Measurements from ENCODE around the gene GPR37.
A peak's percentile ranks its signal among the peaks of the same experiment; 100 is the strongest.

Gene GPR37, protein sequence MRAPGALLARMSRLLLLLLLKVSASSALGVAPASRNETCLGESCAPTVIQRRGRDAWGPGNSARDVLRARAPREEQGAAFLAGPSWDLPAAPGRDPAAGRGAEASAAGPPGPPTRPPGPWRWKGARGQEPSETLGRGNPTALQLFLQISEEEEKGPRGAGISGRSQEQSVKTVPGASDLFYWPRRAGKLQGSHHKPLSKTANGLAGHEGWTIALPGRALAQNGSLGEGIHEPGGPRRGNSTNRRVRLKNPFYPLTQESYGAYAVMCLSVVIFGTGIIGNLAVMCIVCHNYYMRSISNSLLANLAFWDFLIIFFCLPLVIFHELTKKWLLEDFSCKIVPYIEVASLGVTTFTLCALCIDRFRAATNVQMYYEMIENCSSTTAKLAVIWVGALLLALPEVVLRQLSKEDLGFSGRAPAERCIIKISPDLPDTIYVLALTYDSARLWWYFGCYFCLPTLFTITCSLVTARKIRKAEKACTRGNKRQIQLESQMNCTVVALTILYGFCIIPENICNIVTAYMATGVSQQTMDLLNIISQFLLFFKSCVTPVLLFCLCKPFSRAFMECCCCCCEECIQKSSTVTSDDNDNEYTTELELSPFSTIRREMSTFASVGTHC

DNA sequence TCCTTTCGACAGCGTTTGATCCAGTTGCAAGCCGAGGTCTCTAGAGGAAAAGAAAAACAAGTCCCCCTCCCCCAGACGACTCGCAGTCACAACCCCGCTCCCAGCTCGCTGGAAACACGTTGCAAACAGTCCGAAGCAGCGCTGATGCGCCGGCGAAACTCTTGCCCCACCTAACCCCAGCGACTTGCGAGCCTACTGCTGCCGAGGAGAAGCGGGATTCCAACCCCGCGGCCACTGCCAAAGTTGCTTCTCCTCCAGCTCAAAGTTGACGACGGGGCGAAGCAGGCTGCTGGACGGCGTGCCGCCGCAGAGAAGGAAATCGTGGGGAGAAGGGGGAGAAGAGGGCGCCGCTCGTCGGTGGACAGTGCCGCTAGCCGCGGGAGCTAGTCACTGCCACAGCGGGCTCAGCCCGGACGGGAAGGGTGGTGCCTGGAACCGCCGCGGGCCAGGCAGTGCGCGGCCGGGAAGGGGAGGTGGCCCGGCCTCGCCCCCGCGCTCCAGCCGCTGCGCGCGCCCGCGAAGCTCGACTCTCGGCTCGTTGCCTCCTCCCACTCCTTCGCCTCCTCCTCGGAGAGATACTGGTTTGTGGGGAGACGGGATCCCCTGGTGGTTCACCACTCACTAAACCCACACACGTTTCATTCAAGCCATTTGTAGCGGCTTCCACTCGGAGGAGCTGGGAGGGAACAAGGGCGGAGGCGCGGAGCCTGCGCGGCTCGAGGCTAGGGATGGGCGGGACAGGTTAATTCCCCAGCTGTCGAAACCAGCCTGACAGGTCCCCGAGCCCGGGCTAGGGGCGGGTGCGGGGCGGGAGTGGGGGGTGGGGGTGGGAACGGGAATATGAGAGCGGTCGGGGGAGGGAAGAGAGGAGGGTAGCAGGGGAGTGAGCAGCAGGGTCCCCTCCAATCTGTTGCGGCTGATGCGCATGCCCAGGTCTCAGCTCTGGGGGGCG is at the start of gene GPR37:
Gene GPR37 (minus strand): TSS at position 392 of the 952 bp plus-strand sequence. CDS start 816 bp downstream, outside the sequence.
- DNase-seq, result peak; percentile 9

DNA sequence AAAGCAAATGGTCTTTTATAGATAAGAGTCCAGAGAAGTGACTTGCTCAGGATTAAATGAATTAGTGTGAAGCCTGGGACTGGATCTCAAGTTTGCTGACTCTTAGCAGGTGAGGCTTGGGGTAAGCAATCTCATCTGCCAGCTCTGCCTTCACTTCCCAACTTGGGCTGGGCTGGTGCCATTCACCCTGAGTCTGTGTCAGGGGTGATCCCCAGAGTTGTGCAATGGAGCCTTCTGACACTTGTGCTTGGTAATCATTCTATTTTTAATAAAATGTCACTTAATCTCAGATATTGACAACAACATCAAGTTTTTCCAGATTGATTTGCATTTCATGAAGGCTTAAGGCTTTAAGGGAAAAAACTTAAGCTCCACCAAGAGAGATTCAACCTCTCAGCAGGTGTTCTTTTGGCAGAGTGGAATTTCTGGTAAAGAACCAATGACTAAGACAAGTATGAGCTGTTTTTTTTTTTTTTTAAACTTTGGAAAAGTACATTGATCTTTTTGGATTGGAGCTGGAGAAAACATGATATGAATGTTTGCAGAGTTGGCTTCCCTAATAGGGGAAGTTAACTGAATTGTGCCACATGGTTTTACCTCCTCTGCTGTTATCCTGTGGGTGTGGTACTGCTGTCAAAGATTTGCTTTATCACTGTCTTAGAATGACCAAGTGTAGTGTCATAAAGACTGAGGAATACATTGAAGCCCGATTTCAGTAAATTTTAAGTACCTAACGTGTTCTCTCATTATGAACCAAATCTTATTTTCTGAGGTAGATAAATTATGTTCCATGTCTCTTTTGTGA is 48.6 kb upstream of the GPR37 start:
- DNase-seq, result no peak

DNA sequence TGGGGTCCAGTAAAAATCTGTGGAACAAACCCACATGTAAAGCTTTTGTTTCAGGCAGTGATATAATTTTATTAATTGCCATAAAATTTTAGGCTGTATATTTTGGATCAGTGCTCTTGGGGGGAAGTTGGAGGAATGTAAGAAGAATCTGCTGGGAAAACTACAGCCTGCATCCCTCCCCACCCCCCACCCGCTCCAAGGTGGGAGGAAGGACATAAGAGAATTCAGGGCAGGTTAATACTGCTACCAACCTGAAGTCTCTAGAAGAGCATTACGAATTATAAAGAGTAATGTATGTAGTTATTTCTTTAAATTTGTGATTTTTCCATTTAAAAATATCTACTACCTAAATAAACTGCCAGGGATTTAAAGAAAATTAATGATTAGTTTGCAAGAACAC is 47.2 kb upstream of the GPR37 start:
- DNase-seq, result no peak

DNA sequence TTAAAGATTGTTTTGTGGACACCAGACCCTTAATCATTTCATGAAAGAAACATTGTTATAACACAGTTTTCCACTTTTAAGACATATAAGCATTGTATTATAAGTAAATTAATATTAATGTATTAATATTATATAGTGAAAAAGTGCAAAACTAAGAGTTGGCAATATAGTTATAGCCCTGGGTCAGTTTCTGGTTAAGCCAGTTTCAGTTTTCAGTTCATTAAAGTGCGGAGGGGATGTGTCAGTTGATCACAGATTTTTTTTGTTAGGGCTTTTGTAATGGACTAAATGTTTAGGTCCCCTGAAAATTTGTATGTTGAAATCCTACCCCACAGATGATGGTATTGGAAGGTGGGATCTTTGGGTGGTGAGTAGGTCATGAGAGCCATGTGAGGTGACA is 45.7 kb upstream of the GPR37 start:
- DNase-seq, result no peak

DNA sequence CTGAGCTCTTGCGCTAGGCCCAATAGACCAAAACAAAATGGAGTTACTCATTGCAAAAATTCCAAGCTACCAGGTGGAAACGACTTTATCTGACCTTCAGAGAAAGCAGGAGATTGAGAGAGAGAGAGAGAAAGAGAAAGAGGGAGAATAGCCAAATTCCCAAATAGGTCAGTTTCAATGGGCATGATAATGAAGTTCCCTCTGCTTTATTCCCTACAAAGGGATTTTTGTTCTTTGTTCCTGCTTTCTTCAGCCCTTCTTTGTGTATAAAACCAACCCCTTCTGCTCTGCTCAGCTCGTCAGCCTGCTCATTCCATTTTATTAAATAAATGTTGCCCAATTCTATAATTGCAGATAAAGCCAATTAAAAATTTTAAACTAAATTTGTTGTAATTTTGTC is 45.0 kb upstream of the GPR37 start:
- no peak for DNase-seq

DNA sequence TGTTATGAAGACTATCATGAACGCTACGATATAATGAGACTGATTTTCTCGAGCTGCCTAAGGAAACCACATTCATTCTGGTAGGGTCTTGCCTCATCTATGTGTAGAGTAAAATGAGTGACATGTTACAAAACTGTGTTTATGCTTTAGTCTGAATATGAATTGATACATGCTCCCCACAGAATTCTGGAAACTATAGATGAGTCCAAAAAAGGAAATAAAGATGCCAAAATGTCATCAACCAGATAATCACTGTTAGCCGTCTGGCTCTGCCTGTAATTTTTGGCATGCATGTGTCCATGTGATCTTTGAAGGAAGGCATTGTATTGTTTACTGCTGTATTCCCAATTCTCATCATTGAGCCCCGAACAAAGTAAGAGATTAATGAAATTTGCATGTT is 42.6 kb upstream of the GPR37 start:
- no peak for DNase-seq

DNA sequence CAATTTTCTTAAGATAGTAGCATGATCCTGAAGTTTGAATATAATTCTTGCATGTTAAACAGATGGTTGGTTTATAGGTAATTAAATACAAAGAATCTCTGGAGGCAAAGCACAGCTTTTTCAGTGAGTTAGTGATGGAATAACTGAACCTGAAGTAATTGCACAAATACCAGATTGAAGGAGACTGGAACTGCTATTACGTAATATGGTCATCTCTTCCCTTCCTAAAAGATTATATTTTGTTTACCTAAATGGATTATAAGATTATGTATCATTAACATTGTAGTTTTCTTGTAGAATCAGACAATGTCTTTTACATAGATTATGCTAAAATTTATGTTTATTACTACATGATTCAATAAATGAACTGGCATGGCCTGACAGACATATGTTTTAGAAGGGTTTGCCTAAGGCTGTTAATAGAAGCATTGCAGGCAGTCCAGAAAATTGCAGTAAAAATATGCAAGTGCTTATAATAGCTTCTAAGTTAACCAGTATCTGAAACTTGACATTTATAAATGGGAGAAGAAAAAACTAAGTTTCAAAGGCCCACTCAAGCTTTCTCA is 35.8 kb upstream of the GPR37 start:
- DNase-seq, result no peak

DNA sequence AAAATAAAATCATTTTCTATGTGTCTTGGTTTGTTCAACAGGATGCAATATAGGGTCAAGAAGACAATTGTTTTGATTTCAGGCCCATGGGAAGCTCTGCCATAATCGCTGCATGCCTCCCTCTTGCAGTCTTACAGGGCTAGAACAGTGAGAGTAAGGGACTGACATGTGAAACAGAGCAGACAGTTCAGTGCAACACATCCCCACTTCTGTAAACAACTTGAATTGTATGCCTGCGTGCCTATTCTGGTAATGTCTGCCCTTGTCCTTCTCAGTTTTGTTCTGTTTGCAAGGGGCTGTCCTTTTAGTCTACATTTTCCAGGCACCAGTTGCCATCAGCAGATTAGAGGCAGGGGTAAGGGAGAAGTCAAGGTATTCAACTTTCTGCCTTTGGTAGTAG is 34.8 kb upstream of the GPR37 start:
- no peak for DNase-seq

DNA sequence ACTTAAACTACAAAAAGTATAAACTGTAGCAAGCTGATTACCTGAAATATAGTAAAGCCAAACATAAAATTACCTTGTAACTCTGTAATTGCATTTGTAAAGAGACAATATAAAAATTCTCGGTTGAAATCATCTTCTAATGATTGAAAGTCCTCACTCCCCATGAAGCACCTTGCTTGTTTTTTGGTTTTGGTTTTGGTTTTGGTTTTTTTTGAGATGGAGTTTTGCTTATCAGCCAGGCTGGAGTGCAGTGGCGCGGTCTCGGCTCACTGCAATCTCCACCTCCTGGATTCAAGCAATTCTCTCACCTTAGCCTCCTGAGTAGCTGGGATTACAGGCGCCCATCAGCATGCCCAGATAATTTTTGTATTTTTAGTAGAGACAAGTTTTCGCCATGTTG is 33.9 kb upstream of the GPR37 start:
- no peak for DNase-seq

DNA sequence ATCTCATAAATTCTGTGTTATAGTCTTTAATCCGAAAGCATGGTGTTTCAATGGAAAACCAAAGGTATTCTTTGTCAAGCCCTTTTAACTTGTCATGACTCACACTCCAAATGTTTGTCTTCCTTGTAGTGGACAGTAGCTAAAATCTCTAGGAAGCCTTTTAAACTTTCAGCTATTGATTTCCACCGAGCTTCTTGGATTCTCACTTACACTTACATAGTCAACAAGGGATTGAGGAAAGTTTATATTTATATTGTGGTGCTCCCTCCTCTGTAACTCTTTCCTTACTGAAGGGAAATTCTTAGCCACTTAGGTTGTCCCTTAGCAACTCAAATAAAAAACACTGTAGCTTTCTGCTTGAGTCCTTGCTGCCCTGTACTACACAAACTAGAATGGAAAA is 31.2 kb upstream of the GPR37 start:
- no peak for DNase-seq

DNA sequence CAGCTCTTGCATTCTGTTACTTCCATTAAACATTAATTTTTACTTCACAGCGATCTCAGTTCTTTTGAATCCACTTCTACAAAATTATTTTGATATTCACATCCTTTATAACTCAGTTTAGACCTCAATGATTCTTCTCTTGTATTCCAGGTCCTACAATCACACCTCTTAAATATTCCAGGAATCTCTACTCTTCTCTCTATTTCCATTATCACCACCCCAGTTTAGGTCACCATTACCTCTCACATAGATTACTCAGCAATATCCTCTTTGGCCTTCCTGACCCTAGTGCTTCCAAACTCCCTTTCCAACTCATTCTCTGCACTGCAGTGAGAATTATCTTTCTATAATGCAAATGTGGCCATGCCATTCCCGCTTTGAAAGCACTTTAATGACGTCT is 27.1 kb upstream of the GPR37 start:
- no peak for DNase-seq

DNA sequence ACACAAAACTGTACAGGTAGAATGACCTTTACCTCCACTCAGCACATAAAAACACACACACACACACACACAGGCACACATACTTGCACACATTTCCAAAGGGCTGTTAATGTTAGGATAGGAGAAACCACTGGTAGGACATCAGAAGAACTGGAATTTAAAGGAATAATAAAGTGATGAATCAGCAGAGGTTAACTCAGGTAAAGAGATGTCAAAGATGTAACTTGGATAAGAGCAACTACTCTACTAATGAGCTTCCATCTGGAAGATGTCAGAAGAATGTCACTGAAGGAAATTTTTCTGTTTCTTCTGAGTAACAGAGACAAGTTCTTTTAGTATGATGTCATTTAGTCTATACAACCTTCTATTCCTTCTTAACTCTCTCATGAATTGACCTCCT is 26.4 kb upstream of the GPR37 start:
- DNase-seq, result no peak

DNA sequence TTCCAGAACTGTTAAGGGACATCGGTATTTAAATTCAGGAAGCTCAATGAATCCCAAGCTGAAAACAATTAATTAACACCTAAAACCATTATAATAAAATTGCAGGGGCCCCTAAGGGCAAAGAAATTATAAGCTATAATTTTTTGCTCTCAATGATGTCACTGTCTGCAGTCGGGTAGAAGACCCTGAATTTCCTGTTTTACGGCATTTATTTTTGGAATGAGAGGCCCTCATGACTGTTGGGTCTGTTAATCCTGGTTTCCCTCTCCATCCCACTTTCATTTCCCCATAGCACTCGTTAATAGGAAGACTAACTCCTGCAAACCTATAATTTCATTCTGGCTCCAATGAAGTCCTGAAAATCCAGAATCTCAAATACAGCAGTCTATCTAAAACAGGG is 25.8 kb upstream of the GPR37 start:
- DNase-seq, result no peak

DNA sequence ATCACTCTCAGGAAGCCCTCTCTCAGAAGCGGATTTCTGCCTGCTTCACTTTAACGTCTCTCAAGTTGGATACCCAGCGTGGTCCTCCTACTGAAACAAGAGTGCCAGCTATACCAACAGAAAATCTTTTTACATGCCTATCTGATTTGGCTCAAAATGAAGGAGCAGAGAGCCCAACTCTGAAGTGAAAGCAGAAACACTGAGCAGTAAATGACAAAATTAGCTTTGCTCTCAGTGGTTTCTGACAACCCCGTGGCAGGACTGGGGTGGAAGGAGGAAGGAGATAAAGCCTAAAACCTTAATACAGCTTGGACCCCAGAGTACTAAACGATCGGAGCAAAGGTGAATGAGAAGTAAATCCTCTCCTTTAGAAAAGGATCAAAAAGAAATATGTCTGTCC is 25.1 kb upstream of the GPR37 start:
- no peak for DNase-seq

DNA sequence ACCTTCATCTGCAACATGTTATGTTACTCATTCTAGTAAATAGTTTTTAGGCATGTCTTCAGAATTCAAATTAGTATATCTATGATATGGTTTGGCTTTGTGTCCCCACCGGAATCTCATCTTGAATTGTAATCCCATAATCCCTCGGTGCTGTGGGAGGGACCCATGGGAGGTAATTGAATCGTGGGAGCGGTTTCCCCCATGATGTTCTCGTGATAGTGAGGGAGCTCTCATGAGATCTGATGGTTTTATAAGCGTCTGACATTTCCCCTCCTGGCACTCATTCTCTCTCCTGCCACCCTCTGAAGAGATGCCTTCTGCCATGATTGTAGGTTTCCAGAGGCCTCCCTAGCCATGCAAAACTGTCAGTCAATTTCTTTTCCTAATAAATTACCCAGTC is 20.4 kb upstream of the GPR37 start:
- DNase-seq, result no peak

DNA sequence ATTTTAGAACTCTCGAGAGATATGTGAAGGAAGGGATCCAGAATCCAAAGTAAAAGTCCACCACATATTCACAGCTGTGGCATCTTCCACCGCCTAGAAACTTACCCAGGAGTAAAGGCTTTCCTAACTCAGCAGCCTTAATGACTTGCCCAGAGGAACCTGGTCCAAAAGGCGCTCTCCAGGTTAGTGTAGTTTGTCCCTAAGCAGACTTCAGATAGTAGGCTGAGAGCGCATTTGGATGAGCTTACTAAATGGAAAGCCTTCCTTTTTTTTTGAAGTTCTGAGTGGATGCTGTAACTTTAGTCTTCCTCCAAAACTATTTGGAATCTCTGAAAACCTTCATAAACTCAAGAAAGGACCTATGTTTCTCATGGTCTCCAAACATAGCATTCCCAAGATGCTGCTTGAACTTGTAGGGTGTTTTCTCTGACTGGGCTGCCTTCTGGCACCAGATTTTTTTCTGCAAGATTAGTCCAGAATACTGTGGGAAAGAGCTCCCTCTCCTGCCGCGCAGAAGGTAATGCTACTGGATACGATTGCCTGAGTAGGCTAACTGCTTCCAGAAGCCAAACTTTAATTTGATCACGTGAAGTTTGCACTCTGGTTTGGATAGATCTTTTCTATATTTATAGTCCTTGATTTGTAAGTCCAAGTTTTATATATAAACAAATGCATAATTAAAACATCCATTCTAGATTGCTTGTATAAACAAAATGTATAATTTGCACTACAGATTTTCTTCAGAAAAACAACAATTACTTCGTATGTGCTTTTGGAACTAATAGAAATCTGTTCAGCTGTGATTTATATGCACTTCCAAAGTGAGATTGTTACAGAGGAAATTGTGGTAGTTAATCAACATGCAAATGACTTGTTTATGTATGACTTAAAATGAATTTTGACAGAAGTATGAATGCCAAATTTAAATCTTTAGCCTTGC is 19.6 kb upstream of the GPR37 start:
- DNase-seq, result no peak

DNA sequence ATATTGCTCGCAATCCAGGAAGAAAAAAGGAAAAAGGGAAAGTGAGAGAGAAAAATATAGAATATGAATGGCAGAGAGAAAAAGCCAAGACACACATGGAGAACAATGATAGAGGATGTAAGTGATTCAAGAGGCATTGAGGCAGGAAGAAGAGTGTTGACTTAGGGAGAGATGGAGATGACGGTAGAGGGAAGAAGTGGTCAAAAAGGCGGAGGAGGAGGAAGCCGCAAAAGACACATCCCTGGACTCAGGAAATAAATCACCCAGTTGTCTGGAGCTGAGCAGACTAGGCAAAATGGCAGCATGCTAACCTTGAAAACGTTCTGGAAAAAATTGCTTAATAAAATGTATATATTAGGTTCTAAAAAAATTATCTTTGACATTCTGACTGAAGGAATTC is 17.7 kb upstream of the GPR37 start:
- DNase-seq, result peak; percentile 10

DNA sequence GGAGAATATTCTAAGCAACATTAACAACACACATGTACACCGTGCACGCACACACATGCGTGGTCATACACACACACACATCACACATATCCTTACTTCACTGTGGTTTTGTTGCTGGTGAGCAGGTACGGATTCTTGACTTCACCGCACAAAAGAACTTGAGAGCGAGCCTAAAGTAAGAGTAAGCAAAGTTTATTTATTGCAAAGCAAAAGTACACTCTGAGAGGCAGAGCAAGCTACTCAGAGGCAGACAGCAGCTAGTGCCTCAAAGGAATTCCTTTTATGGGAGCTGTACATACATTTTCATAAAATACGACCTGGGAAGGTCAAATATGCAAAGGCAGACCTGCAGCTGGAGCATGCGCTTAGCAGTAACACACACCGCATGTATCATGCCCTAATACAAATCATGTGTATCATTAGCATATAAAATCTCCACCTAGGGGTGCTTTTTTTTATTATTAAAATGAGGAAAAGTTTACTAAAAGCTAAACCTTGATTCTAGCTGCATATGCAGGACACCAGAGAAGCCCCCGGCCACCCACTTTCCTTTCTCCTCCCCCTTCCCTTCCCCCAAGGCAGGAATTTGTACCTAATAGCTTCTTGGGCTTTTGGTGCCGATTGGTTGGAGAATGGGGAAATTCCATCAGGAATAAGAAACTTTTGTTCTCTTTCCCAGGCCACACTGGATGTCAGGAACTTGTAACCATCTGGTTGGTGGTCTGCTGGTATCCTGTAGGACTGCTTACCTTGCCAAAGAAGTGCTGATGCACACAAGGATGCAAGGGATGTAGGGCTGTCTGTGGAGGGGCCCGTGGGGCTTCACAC is 16.5 kb upstream of the GPR37 start:
- DNase-seq, result no peak

DNA sequence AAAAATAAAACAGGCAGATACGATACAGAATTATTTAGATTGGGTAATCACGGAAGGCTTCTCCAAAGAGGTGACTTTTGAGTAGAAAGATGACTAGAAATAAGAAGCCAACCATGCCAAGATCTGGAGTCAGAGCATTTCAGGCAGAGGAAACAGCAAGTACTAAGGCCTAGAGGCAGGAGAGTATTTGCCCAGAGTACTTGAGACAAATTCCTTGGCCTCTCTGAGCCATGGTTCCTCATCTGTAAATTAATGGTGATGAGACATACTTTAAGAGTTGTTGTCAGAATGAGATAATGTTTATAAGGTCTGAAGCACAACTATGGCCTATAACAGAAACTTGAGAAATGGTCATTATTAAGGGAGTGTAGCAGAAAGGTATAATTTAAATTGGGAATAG is 15.8 kb upstream of the GPR37 start:
- DNase-seq, result no peak

DNA sequence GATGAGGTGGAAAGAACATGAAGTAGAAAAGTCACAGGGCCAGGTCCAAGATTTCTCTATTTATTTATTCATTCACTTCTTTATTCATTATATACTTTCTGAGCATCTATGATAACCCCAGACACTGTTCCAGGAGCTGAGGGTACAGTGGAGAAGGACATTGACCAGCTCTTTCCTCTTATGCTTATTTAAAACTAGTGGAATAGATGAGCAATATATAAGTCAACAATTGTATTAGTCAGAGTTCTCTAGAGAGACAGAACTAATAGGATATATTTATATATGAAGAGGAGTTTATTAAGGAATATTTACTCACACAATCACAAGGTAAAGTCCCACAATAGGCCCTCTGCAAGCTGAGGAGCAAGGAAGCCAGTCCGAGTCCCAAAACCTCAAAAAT is 15.0 kb upstream of the GPR37 start:
- DNase-seq, result no peak
